Endodermal cell (in vitro differentiated cells): ENCODE data around the gene NUBP1. TPM values are rescaled to one million over a fixed set of nuclear protein-coding genes. Genes with fewer than 3 reads are reported as not detected.
A peak's percentile ranks its signal among the peaks of the same experiment; 100 is the strongest.

Experiments used
- DNase-seq: peaks from one replicate; pipeline ENCODE4 v3.0.0-alpha.2; 2017
- H3K27ac ChIP-seq: 2 replicates; pipeline ENCODE4 v1.5.1; 2013; ENCODE audit warnings: mild to moderate bottlenecking, low read depth, low read length, moderate library complexity
- H3K27me3 ChIP-seq: 2 replicates; pipeline ENCODE4 v1.6.1; 2013; ENCODE audit warnings: mild to moderate bottlenecking, low read length, moderate library complexity; ENCODE audit not compliant: insufficient read depth, control insufficient read depth, poor library complexity, severe bottlenecking
- H3K36me3 ChIP-seq: 2 replicates; pipeline ENCODE4 v1.7.0; 2013; ENCODE audit warnings: mild to moderate bottlenecking, low read length, moderate library complexity; ENCODE audit not compliant: control insufficient read depth, insufficient read depth
- H3K4me1 ChIP-seq: one replicate; pipeline ENCODE4 v1.7.0; 2013; ENCODE audit warnings: low read length; ENCODE audit not compliant: control insufficient read depth, insufficient read depth
- H3K4me3 ChIP-seq: 2 replicates; pipeline ENCODE4 v1.5.1; 2013; ENCODE audit warnings: mild to moderate bottlenecking, low read length, moderate library complexity
- H3K9ac ChIP-seq: 2 replicates; pipeline ENCODE4 v1.6.1; 2013; ENCODE audit warnings: mild to moderate bottlenecking, low read length, moderate library complexity; ENCODE audit not compliant: poor library complexity, severe bottlenecking; ENCODE audit errors: extremely low read depth
- H3K9me3 ChIP-seq: 2 replicates; pipeline ENCODE4 v1.6.1; 2013; ENCODE audit warnings: mild to moderate bottlenecking, low read length, moderate library complexity; ENCODE audit not compliant: control insufficient read depth
- H3K27ac Mint-ChIP-seq: 2 replicates; pipeline ENCODE4 v1.8.0; 2020; ENCODE audit warnings: mixed read lengths
- H3K27me3 Mint-ChIP-seq: 2 replicates; pipeline ENCODE4 v1.8.0; 2021; ENCODE audit warnings: mild to moderate bottlenecking, mixed read lengths; ENCODE audit not compliant: insufficient read depth
- H3K36me3 Mint-ChIP-seq: 2 replicates; pipeline ENCODE4 v1.8.0; 2020; ENCODE audit warnings: low read depth, mixed read lengths
- H3K4me1 Mint-ChIP-seq: 2 replicates; pipeline ENCODE4 v1.8.0; 2020; ENCODE audit warnings: mixed read lengths
- H3K4me3 Mint-ChIP-seq: 2 replicates; pipeline ENCODE4 v1.8.0; 2020; ENCODE audit warnings: mild to moderate bottlenecking, moderate library complexity, mixed read lengths
- H3K9me3 Mint-ChIP-seq: 2 replicates; pipeline ENCODE4 v1.8.0; 2020; ENCODE audit warnings: mild to moderate bottlenecking, mixed read lengths
- CTCF ChIP-seq: fragments of 200-600 bp; sonication (generic); conservative IDR thresholded peaks from 2 replicates; pipeline ENCODE4 v1.5.0; 2021; ENCODE audit warnings: antibody characterized with exemption, mild to moderate bottlenecking
- WGBS, 2 experiments: methylation state at CpG; one replicate each; pipeline versions ENCODE4 v1.1.5 to v1.1.7; 2013; ENCODE audit warnings: missing lambda C conversion rate in 2 of 2, mixed read lengths in 1 of 2; ENCODE audit not compliant: insufficient coverage in 1 of 2, insufficient read length in 1 of 2; 5-methylcytosine and 5-hydroxymethylcytosine counted together
- total RNA-seq, 2 donors: library from RNA; stranded (reverse); fragmentation: NEBNext Ultra II Directional in 1 of 2; extraction: Animal tissue kit (Norgen Biotek cat#: 25700) in 1 of 2; gene quantifications; 2 replicates in 1 of 2; 3 replicates in 1 of 2; pipeline ENCODE4 v1.2.1, GENCODE V29; 2021

The NUBP1 gene
- total RNA-seq, 2 donors from 2014 or later: 22.4 to 26.3 TPM

- no peak for DNase-seq
- H3K27ac Mint-ChIP-seq: peak overlapping the region; percentile 72
- H3K27me3 ChIP-seq: no peaks in the 10 kb centered on the region
- TF ChIP-seq CTCF: peak; percentile 56
- H3K9me3 Mint-ChIP-seq: no peaks in the 10 kb centered on the region
- 86 to 92% methylated on average over 10 to 13 of the region's 13 CpGs for WGBS, 2 experiments
- H3K4me1 ChIP-seq: no peaks in the 10 kb centered on the region
- H3K4me3 ChIP-seq: no peak overlapping the region
- H3K9me3 ChIP-seq: no peaks in the 10 kb centered on the region
- no peak overlapping the region for H3K9ac ChIP-seq
- no peak overlapping the region for H3K27ac ChIP-seq
- no peaks in the 10 kb centered on the region for H3K4me1 Mint-ChIP-seq
- H3K36me3 ChIP-seq: peaks cover 26% of the 10 kb centered on the region
- H3K36me3 Mint-ChIP-seq: peaks cover 42% of the 10 kb centered on the region
- H3K27me3 Mint-ChIP-seq: no peaks in the 10 kb centered on the region
- no peak overlapping the region for H3K4me3 Mint-ChIP-seq
These were observed 7.7 kb downstream of the NUBP1 start for GRCh38 chr16:10751291-10751697.

- no peaks in the 10 kb centered on the region for H3K27me3 ChIP-seq
- no peak for TF ChIP-seq CTCF
- no peak overlapping the region for H3K4me3 ChIP-seq
- H3K9ac ChIP-seq: no peak overlapping the region
- H3K36me3 ChIP-seq: peaks cover 31% of the 10 kb centered on the region
- Mint-ChIP-seq H3K36me3 (peaks cover 45% of the 10 kb centered on the region), H3K4me3 (no peak overlapping the region), H3K27ac (no peak overlapping the region), H3K9me3 (no peaks in the 10 kb centered on the region), H3K4me1 (no peaks in the 10 kb centered on the region), H3K27me3 (no peaks in the 10 kb centered on the region)
- H3K27ac ChIP-seq: no peak overlapping the region
- DNase-seq: no peak
- H3K4me1 ChIP-seq: no peaks in the 10 kb centered on the region
- H3K9me3 ChIP-seq: no peaks in the 10 kb centered on the region
- 95% methylated on average over 4 to 10 of the region's 10 CpGs for WGBS, 2 experiments
These were observed 9.3 kb downstream of the NUBP1 start for GRCh38 chr16:10752843-10753523.

- Mint-ChIP-seq H3K36me3 (peaks cover 48% of the 10 kb centered on the region), H3K27ac (no peak overlapping the region), H3K27me3 (no peaks in the 10 kb centered on the region), H3K9me3 (no peaks in the 10 kb centered on the region), H3K4me3 (no peak overlapping the region), H3K4me1 (no peaks in the 10 kb centered on the region)
- Histone ChIP-seq H3K27ac (no peak overlapping the region), H3K36me3 (peaks cover 31% of the 10 kb centered on the region), H3K9ac (no peak overlapping the region), H3K4me3 (no peak overlapping the region), H3K9me3 (no peaks in the 10 kb centered on the region), H3K27me3 (no peaks in the 10 kb centered on the region), H3K4me1 (no peaks in the 10 kb centered on the region)
- no peak for TF ChIP-seq CTCF
- DNase-seq: no peak
- WGBS, 2 experiments: 98 to 100% methylated on average over 5 to 6 of the region's 7 CpGs
These were observed 10.0 kb downstream of the NUBP1 start for GRCh38 chr16:10753670-10754069.
